GM23338 (cell line): ENCODE results near the gene SORCS3.

Source experiments
- CREB1 ChIP-seq: fragments of 250-450 bp; sonication (Bioruptor Pico); IDR thresholded peaks from 2 replicates; pipeline ENCODE4 v1.5.0; 2020; ENCODE audit warnings: low read depth, mild to moderate bottlenecking, moderate library complexity
- CTCF ChIP-seq, 2 experiments: fragments of 200-600 bp in 1 of 2; sonication (generic) in 1 of 2; conservative IDR thresholded peaks; 2 replicates each; pipeline versions ENCODE4 v1.5.1 to v1.6.1; 2016 to 2017; ENCODE audit warnings: antibody characterized with exemption in 2 of 2, low read depth in 2 of 2, mild to moderate bottlenecking in 2 of 2, moderate library complexity in 1 of 2
- ETS1 ChIP-seq: IDR thresholded peaks from 2 replicates; pipeline ENCODE4 v1.6.1; 2016; ENCODE audit warnings: antibody characterized with exemption
- EZH2 ChIP-seq: fragments of 200-600 bp; sonication (generic); IDR thresholded peaks from one replicate; pipeline ENCODE4 v1.8.0; 2017; ENCODE audit warnings: antibody characterized with exemption, mild to moderate bottlenecking, low read depth; ENCODE audit not compliant: unreplicated experiment
- EZH2phosphoT487 ChIP-seq: fragments of 200-600 bp; sonication (generic); IDR thresholded peaks from one replicate; pipeline ENCODE4 v1.8.1; 2018; ENCODE audit warnings: antibody characterized with exemption; ENCODE audit not compliant: unreplicated experiment
- JUNB ChIP-seq: IDR thresholded peaks from one replicate; pipeline ENCODE4 v1.6.1; 2016; ENCODE audit warnings: antibody characterized with exemption; ENCODE audit not compliant: unreplicated experiment
- NANOG ChIP-seq: IDR thresholded peaks from 2 replicates; pipeline ENCODE4 v1.6.1; 2016; ENCODE audit warnings: antibody characterized with exemption, borderline replicate concordance
- POLR2AphosphoS5 ChIP-seq: IDR thresholded peaks from 2 replicates; pipeline ENCODE4 v1.6.1; 2016; ENCODE audit warnings: antibody characterized with exemption, low read depth
- REST ChIP-seq: IDR thresholded peaks from one replicate; pipeline ENCODE4 v1.6.1; 2018; ENCODE audit warnings: antibody characterized with exemption; ENCODE audit not compliant: unreplicated experiment
- STAT1 ChIP-seq: IDR thresholded peaks from one replicate; pipeline ENCODE4 v1.6.1; 2016; ENCODE audit warnings: antibody characterized with exemption; ENCODE audit not compliant: unreplicated experiment
- ZNF114 ChIP-seq: fragments of 250-450 bp; sonication (Bioruptor Pico); IDR thresholded peaks from 2 replicates; pipeline ENCODE4 v1.5.0; 2020; ENCODE audit warnings: mild to moderate bottlenecking, moderate library complexity
- ZNF331 ChIP-seq: fragments of 250-450 bp; sonication (Bioruptor Pico); IDR thresholded peaks from 2 replicates; pipeline ENCODE4 v1.5.0; 2020; ENCODE audit warnings: low read depth, mild to moderate bottlenecking, moderate library complexity
- ZNF462 ChIP-seq: fragments of 250-450 bp; sonication (Bioruptor Pico); IDR thresholded peaks from 2 replicates; pipeline ENCODE4 v1.5.0; 2020; ENCODE audit warnings: mild to moderate bottlenecking, moderate library complexity

- no peak for TF ChIP-seq STAT1
- no peak for TF ChIP-seq CTCF (conservative IDR thresholded peaks at IDR 0.05; ENCODE audit: low read depth in 2 of 2)
- TF ChIP-seq POLR2AphosphoS5, result no peak
- no peak for TF ChIP-seq ETS1
- no peak for TF ChIP-seq REST
- TF ChIP-seq JUNB, result no peak
- TF ChIP-seq ZNF114 (CRISPR knock-in tag), result no peak
- no peak for TF ChIP-seq CREB1
- no peak for TF ChIP-seq EZH2
- no peak for TF ChIP-seq NANOG
- TF ChIP-seq ZNF331 (CRISPR knock-in tag), result no peak
- no peak for TF ChIP-seq EZH2phosphoT487
- no peak for TF ChIP-seq ZNF462
Observed at GRCh38 chr10:105085980-105086379, 444.9 kb downstream of the SORCS3 start.
